ENCODE measurements around the gene ACTG2.

The ACTG2 gene

GRCh38 chr2:73893764-73894474 is 1.1 kb downstream of the ACTG2 start:
- H2BK12ac ChIP-seq (ENCODE audit: low read length), result no peak overlapping the region
- no CpG with 5 or more reads among the region's 9 CpGs for WGBS (ENCODE audit: extremely low coverage, insufficient coverage, insufficient read length)
- no peak overlapping the region for H3K4me3 ChIP-seq (ENCODE audit: low read depth, low read length)
- H3K27me3 ChIP-seq (ENCODE audit: insufficient read depth, low read length), result no peaks in the 10 kb centered on the region
- no peak overlapping the region for H4K91ac ChIP-seq (ENCODE audit: low read depth, low read length)
- no peak overlapping the region for H3K18ac ChIP-seq (ENCODE audit: low read length)
- H4K8ac ChIP-seq (ENCODE audit: low read depth, low read length), result no peak overlapping the region
- no peak overlapping the region for H3K4ac ChIP-seq (ENCODE audit: low read depth, low read length)
- H2AFZ ChIP-seq (ENCODE audit: insufficient read depth, low read length, poor library complexity), result no peak overlapping the region
- H3K79me2 ChIP-seq (ENCODE audit: control insufficient read depth, insufficient read depth, low read length, poor library complexity), result no peaks in the 10 kb centered on the region
- no peaks in the 10 kb centered on the region for H3K4me1 ChIP-seq (ENCODE audit: control insufficient read depth in 1 of 2, insufficient read depth in 2 of 2, low read length in 2 of 2)
- H3K9me3 ChIP-seq (ENCODE audit: insufficient read depth, low read depth, low read length), result no peaks in the 10 kb centered on the region
- no peaks in the 10 kb centered on the region for H3K36me3 ChIP-seq (ENCODE audit: control insufficient read depth in 1 of 2, insufficient read depth in 2 of 2, low read length in 2 of 2)
- no peak overlapping the region for H4K12ac ChIP-seq (ENCODE audit: low read depth, low read length)
- H3K4me2 ChIP-seq (ENCODE audit: low read length), result no peak overlapping the region
- no peak overlapping the region for H3K27ac ChIP-seq (ENCODE audit: low read depth, low read length)
- no peak overlapping the region for H3K9ac ChIP-seq (ENCODE audit: low read length)
- H3K23ac ChIP-seq (ENCODE audit: low read length), result no peak overlapping the region
- DNase-seq, result peak; percentile 70 to 84
- H3K14ac ChIP-seq (ENCODE audit: low read length), result no peak overlapping the region
- H2AK5ac ChIP-seq (ENCODE audit: low read length), result no peak overlapping the region
- H3K79me1 ChIP-seq (ENCODE audit: low read length), result no peaks in the 10 kb centered on the region
- H2BK5ac ChIP-seq (ENCODE audit: low read depth, low read length, poor library complexity), result no peak overlapping the region
- H2BK120ac ChIP-seq (ENCODE audit: insufficient read depth, low read length, poor library complexity), result no peak overlapping the region

GRCh38 chr2:73894475-73894850 is 1.7 kb downstream of the ACTG2 start:
- H3K4me3 ChIP-seq (ENCODE audit: low read depth, low read length), result no peak overlapping the region
- H2BK12ac ChIP-seq (ENCODE audit: low read length), result no peak overlapping the region
- no peak overlapping the region for H4K91ac ChIP-seq (ENCODE audit: low read depth, low read length)
- H3K14ac ChIP-seq (ENCODE audit: low read length), result no peak overlapping the region
- no peaks in the 10 kb centered on the region for H3K79me1 ChIP-seq (ENCODE audit: low read length)
- H3K27me3 ChIP-seq (ENCODE audit: insufficient read depth, low read length), result no peaks in the 10 kb centered on the region
- no peak overlapping the region for H2AFZ ChIP-seq (ENCODE audit: insufficient read depth, low read length, poor library complexity)
- no CpG with 5 or more reads among the region's 2 CpGs for WGBS (ENCODE audit: extremely low coverage, insufficient coverage, insufficient read length)
- H3K18ac ChIP-seq (ENCODE audit: low read length), result no peak overlapping the region
- H3K9ac ChIP-seq (ENCODE audit: low read length), result no peak overlapping the region
- H3K4ac ChIP-seq (ENCODE audit: low read depth, low read length), result no peak overlapping the region
- no peak overlapping the region for H4K8ac ChIP-seq (ENCODE audit: low read depth, low read length)
- H3K27ac ChIP-seq (ENCODE audit: low read depth, low read length), result no peak overlapping the region
- no peaks in the 10 kb centered on the region for H3K79me2 ChIP-seq (ENCODE audit: control insufficient read depth, insufficient read depth, low read length, poor library complexity)
- no peak for DNase-seq
- H2BK5ac ChIP-seq (ENCODE audit: low read depth, low read length, poor library complexity), result no peak overlapping the region
- H3K9me3 ChIP-seq (ENCODE audit: insufficient read depth, low read depth, low read length), result no peaks in the 10 kb centered on the region
- H2AK5ac ChIP-seq (ENCODE audit: low read length), result no peak overlapping the region
- no peaks in the 10 kb centered on the region for H3K36me3 ChIP-seq (ENCODE audit: control insufficient read depth in 1 of 2, insufficient read depth in 2 of 2, low read length in 2 of 2)
- no peaks in the 10 kb centered on the region for H3K4me1 ChIP-seq (ENCODE audit: control insufficient read depth in 1 of 2, insufficient read depth in 2 of 2, low read length in 2 of 2)
- no peak overlapping the region for H4K12ac ChIP-seq (ENCODE audit: low read depth, low read length)
- no peak overlapping the region for H3K4me2 ChIP-seq (ENCODE audit: low read length)
- H3K23ac ChIP-seq (ENCODE audit: low read length), result no peak overlapping the region
- no peak overlapping the region for H2BK120ac ChIP-seq (ENCODE audit: insufficient read depth, low read length, poor library complexity)

- no peak overlapping the region for H2BK120ac ChIP-seq (ENCODE audit: insufficient read depth, low read length, poor library complexity)
- H3K14ac ChIP-seq (ENCODE audit: low read length), result no peak overlapping the region
- no peak overlapping the region for H3K4me3 ChIP-seq (ENCODE audit: low read depth, low read length)
- no peak for DNase-seq
- H3K4me1 ChIP-seq (ENCODE audit: control insufficient read depth in 1 of 2, insufficient read depth in 2 of 2, low read length in 2 of 2), result no peaks in the 10 kb centered on the region
- no peak overlapping the region for H2BK12ac ChIP-seq (ENCODE audit: low read length)
- H3K4me2 ChIP-seq (ENCODE audit: low read length), result no peak overlapping the region
- no peak overlapping the region for H4K91ac ChIP-seq (ENCODE audit: low read depth, low read length)
- no CpG with 5 or more reads among the region's 6 CpGs for WGBS (ENCODE audit: extremely low coverage, insufficient coverage, insufficient read length)
- no peak overlapping the region for H3K23ac ChIP-seq (ENCODE audit: low read length)
- H3K9me3 ChIP-seq (ENCODE audit: insufficient read depth, low read depth, low read length), result no peaks in the 10 kb centered on the region
- no peaks in the 10 kb centered on the region for H3K79me1 ChIP-seq (ENCODE audit: low read length)
- no peak overlapping the region for H3K4ac ChIP-seq (ENCODE audit: low read depth, low read length)
- H3K36me3 ChIP-seq (ENCODE audit: control insufficient read depth in 1 of 2, insufficient read depth in 2 of 2, low read length in 2 of 2), result no peaks in the 10 kb centered on the region
- no peak overlapping the region for H2BK5ac ChIP-seq (ENCODE audit: low read depth, low read length, poor library complexity)
- no peaks in the 10 kb centered on the region for H3K79me2 ChIP-seq (ENCODE audit: control insufficient read depth, insufficient read depth, low read length, poor library complexity)
- no peaks in the 10 kb centered on the region for H3K27me3 ChIP-seq (ENCODE audit: insufficient read depth, low read length)
- H3K9ac ChIP-seq (ENCODE audit: low read length), result no peak overlapping the region
- H3K18ac ChIP-seq (ENCODE audit: low read length), result no peak overlapping the region
- H3K27ac ChIP-seq (ENCODE audit: low read depth, low read length), result no peak overlapping the region
- no peak overlapping the region for H4K8ac ChIP-seq (ENCODE audit: low read depth, low read length)
- no peak overlapping the region for H4K12ac ChIP-seq (ENCODE audit: low read depth, low read length)
- no peak overlapping the region for H2AFZ ChIP-seq (ENCODE audit: insufficient read depth, low read length, poor library complexity)
- no peak overlapping the region for H2AK5ac ChIP-seq (ENCODE audit: low read length)
Observed at GRCh38 chr2:73894877-73895276, 2.1 kb downstream of the ACTG2 start.

- H4K8ac ChIP-seq (ENCODE audit: low read depth, low read length), result no peak overlapping the region
- no peak overlapping the region for H3K23ac ChIP-seq (ENCODE audit: low read length)
- H3K9me3 ChIP-seq (ENCODE audit: insufficient read depth, low read depth, low read length), result no peaks in the 10 kb centered on the region
- no peak overlapping the region for H4K12ac ChIP-seq (ENCODE audit: low read depth, low read length)
- no peak overlapping the region for H2BK5ac ChIP-seq (ENCODE audit: low read depth, low read length, poor library complexity)
- H2AFZ ChIP-seq (ENCODE audit: insufficient read depth, low read length, poor library complexity), result no peak overlapping the region
- H3K79me2 ChIP-seq (ENCODE audit: control insufficient read depth, insufficient read depth, low read length, poor library complexity), result no peaks in the 10 kb centered on the region
- H3K27ac ChIP-seq (ENCODE audit: low read depth, low read length), result no peak overlapping the region
- H3K4me2 ChIP-seq (ENCODE audit: low read length), result no peak overlapping the region
- DNase-seq, result no peak
- no peak overlapping the region for H3K4ac ChIP-seq (ENCODE audit: low read depth, low read length)
- no peak overlapping the region for H4K91ac ChIP-seq (ENCODE audit: low read depth, low read length)
- no peak overlapping the region for H3K9ac ChIP-seq (ENCODE audit: low read length)
- WGBS (ENCODE audit: extremely low coverage, insufficient coverage, insufficient read length), result no CpG with 5 or more reads among the region's 9 CpGs
- H3K79me1 ChIP-seq (ENCODE audit: low read length), result no peaks in the 10 kb centered on the region
- H3K4me1 ChIP-seq (ENCODE audit: control insufficient read depth in 1 of 2, insufficient read depth in 2 of 2, low read length in 2 of 2), result no peaks in the 10 kb centered on the region
- no peak overlapping the region for H2AK5ac ChIP-seq (ENCODE audit: low read length)
- no peak overlapping the region for H3K18ac ChIP-seq (ENCODE audit: low read length)
- no peak overlapping the region for H2BK12ac ChIP-seq (ENCODE audit: low read length)
- H2BK120ac ChIP-seq (ENCODE audit: insufficient read depth, low read length, poor library complexity), result no peak overlapping the region
- no peak overlapping the region for H3K4me3 ChIP-seq (ENCODE audit: low read depth, low read length)
- H3K36me3 ChIP-seq (ENCODE audit: control insufficient read depth in 1 of 2, insufficient read depth in 2 of 2, low read length in 2 of 2), result no peaks in the 10 kb centered on the region
- H3K27me3 ChIP-seq (ENCODE audit: insufficient read depth, low read length), result no peaks in the 10 kb centered on the region
- H3K14ac ChIP-seq (ENCODE audit: low read length), result no peak overlapping the region
Observed at GRCh38 chr2:73895473-73895872, 2.7 kb downstream of the ACTG2 start.

Data from trophoblast cell (in vitro differentiated cells and primary cell).